K562 (cell line): ENCODE data around the gene ERFL. TPM values are rescaled to one million over a fixed set of nuclear protein-coding genes. Genes with fewer than 3 reads are reported as not detected.
A peak's percentile ranks its signal among the peaks of the same experiment; 100 is the strongest.

Experiments used
- CC2D1A ChIP-seq: fragments of 450-650 bp; IDR thresholded peaks from 2 replicates; pipeline ENCODE4 v1.6.1; 2017; ENCODE audit warnings: mild to moderate bottlenecking
- CEBPG ChIP-seq, 3 experiments: fragments of 200-800 bp in 1 of 3; sonication (Bioruptor generic) in 1 of 3; sonication (generic) in 1 of 3; formaldehyde crosslinking in 1 of 3; IDR thresholded peaks in 2 of 3; conservative IDR thresholded peaks in 1 of 3; 2 replicates each; pipeline versions ENCODE4 v1.6.1 to v1.8.0; 2016 to 2022; ENCODE audit warnings: missing compliant biosample characterization in 2 of 3, missing genetic modification characterization in 2 of 3, mild to moderate bottlenecking in 1 of 3, missing genetic modification reagents in 1 of 3
- CHD1 ChIP-seq: fragments of 200-600 bp; sonication (generic); IDR thresholded peaks from one replicate; pipeline ENCODE4 v1.6.1; 2012; ENCODE audit warnings: mild to moderate bottlenecking, moderate library complexity, low read length, inconsistent platforms
- DPF2 ChIP-seq: fragments of 450-650 bp; IDR thresholded peaks from 2 replicates; pipeline ENCODE4 v1.6.1; 2016
- E2F4 ChIP-seq: sonication (generic); formaldehyde crosslinking; IDR thresholded peaks from 2 replicates; pipeline ENCODE4 v1.8.0; 2022; ENCODE audit warnings: mild to moderate bottlenecking, low read depth, missing genetic modification reagents
- EP400 ChIP-seq: fragments of 450-650 bp; IDR thresholded peaks from 2 replicates; pipeline ENCODE4 v1.6.1; 2017; ENCODE audit warnings: antibody characterized with exemption, mild to moderate bottlenecking, moderate library complexity
- ESRRA ChIP-seq: fragments of 450-650 bp; IDR thresholded peaks from 2 replicates; pipeline ENCODE4 v1.6.1; 2014; ENCODE audit warnings: low read depth, mild to moderate bottlenecking, moderate library complexity, borderline replicate concordance
- FOXM1 ChIP-seq, 2 experiments: fragments of 450-650 bp in 1 of 2; sonication (generic) in 1 of 2; formaldehyde crosslinking in 1 of 2; IDR thresholded peaks; 2 replicates each; pipeline versions ENCODE4 v1.6.1 to v1.9.0; 2017 to 2022; ENCODE audit warnings: low read depth in 2 of 2, mild to moderate bottlenecking in 2 of 2, missing genetic modification reagents in 1 of 2, moderate library complexity in 1 of 2
- IRF2 ChIP-seq: sonication (generic); formaldehyde crosslinking; IDR thresholded peaks from 2 replicates; pipeline ENCODE4 v1.8.1; 2022; ENCODE audit warnings: mild to moderate bottlenecking, missing genetic modification reagents
- LARP7 ChIP-seq: fragments of 450-650 bp; IDR thresholded peaks from 2 replicates; pipeline ENCODE4 v1.6.1; 2016
- MCM2 ChIP-seq: fragments of 450-650 bp; IDR thresholded peaks from 2 replicates; pipeline ENCODE4 v1.6.1; 2017; ENCODE audit warnings: low read depth, mild to moderate bottlenecking
- MEF2A ChIP-seq: IDR thresholded peaks from 2 replicates; pipeline ENCODE4 v1.6.1; 2011; ENCODE audit warnings: low read depth, mild to moderate bottlenecking, low read length, moderate library complexity; ENCODE audit not compliant: control insufficient read depth
- MLLT1 ChIP-seq, 2 experiments: fragments of 450-650 bp; IDR thresholded peaks; 2 replicates each; pipeline ENCODE4 v1.6.1; 2016
- NFRKB ChIP-seq: fragments of 450-650 bp; IDR thresholded peaks from 2 replicates; pipeline ENCODE4 v1.6.1; 2016; ENCODE audit warnings: low read depth
- NR3C1 ChIP-seq: sonication (generic); formaldehyde crosslinking; IDR thresholded peaks from 2 replicates; pipeline ENCODE4 v1.8.1; 2022; ENCODE audit warnings: missing genetic modification reagents
- PCBP1 ChIP-seq: fragments of 200-400 bp; formaldehyde crosslinking; IDR thresholded peaks from 2 replicates; pipeline ENCODE4 v1.6.1; 2018; ENCODE audit warnings: mild to moderate bottlenecking, low read depth, low read length; ENCODE audit not compliant: poor library complexity, severe bottlenecking
- POLR3G ChIP-seq: IDR thresholded peaks from 2 replicates; pipeline ENCODE4 v1.6.1; 2011; ENCODE audit not compliant: insufficient read length, insufficient replicate concordance; ENCODE audit errors: extremely low read depth
- SNAPC5 ChIP-seq: fragments of 250-450 bp; sonication (Bioruptor Pico); IDR thresholded peaks from 2 replicates; pipeline ENCODE4 v1.8.0; 2021; ENCODE audit warnings: moderate library complexity, mild to moderate bottlenecking, inconsistent platforms
- SRSF3 ChIP-seq: fragments of 200-400 bp; formaldehyde crosslinking; IDR thresholded peaks from 2 replicates; pipeline ENCODE4 v1.6.1; 2016; ENCODE audit warnings: mild to moderate bottlenecking, low read length, moderate library complexity; ENCODE audit not compliant: insufficient read depth
- TCF15 ChIP-seq: fragments of 250-450 bp; sonication (Bioruptor Pico); IDR thresholded peaks from 2 replicates; pipeline ENCODE4 v1.8.0; 2022; ENCODE audit warnings: moderate library complexity, mild to moderate bottlenecking, inconsistent platforms
- ZBTB2 ChIP-seq: fragments of 450-650 bp; IDR thresholded peaks from 2 replicates; pipeline ENCODE4 v1.6.1; 2016; ENCODE audit warnings: antibody characterized with exemption
- ZNF12 ChIP-seq: sonication (generic); formaldehyde crosslinking; IDR thresholded peaks from 2 replicates; pipeline ENCODE4 v1.4.0; 2020; ENCODE audit warnings: mild to moderate bottlenecking, missing genetic modification reagents
- ZNF551 ChIP-seq: fragments of 250-450 bp; sonication (Bioruptor Pico); IDR thresholded peaks from 2 replicates; pipeline ENCODE4 v1.5.0; 2021; ENCODE audit warnings: mild to moderate bottlenecking, moderate library complexity
- polyA plus RNA-seq, 8 experiments: library from polyadenylated mRNA; depleted of rRNA in 4 of 8; stranded (reverse) in 5 of 8; unstranded in 3 of 8; fragments of >200 nt; fragmentation: Nextera tagmentation in 2 of 8; fragmentation: Illumina TruSeq in 1 of 8; extraction: Ambion mirVana in 2 of 8; extraction: Trizol in 1 of 8; gene quantifications; 2 replicates each; pipeline versions ENCODE4 v1.2.1 to v1.2.3, GENCODE V29; 2011 to 2014; ENCODE audit warnings: inconsistent platforms in 1 of 8, missing spikeins in 1 of 8
- total RNA-seq, 7 experiments: library from RNA; depleted of rRNA in 6 of 7; stranded (reverse); fragments of >200 nt in 6 of 7; fragmentation: Illumina TruSeq in 2 of 7; extraction: Trizol in 2 of 7; gene quantifications; 2 replicates each; pipeline versions ENCODE4 v1.2.1 to v1.2.3, GENCODE V29; 2011 to 2021; ENCODE audit warnings: low replicate concordance in 1 of 7

Gene ERFL
- total and polyA plus RNA-seq, 9 of the 15 experiments (the other 6 are each of a cell fraction or from before 2014, with no cell fraction given) = 0.07 to 0.75 (median 0.32) TPM; not detected in 4

GRCh38 chr19:41882568-41883462 is 45.4 kb downstream of the ERFL start, which contains the start of gene ARHGEF1 (continued):
- no peak for TF ChIP-seq TCF15 (CRISPR knock-in tag)
- 0 out of 2 replicates have a peak, but pooled peaks have one; percentile 29 for TF ChIP-seq NR3C1 (CRISPR knock-in tag)
- no peak for TF ChIP-seq CHD1
- TF ChIP-seq CC2D1A = no peak
- no peak for TF ChIP-seq FOXM1 (IDR thresholded peaks at IDR 0.05; ENCODE audit: low read depth)
- no peak for TF ChIP-seq FOXM1 (CRISPR knock-in tag; IDR thresholded peaks at IDR 0.05; ENCODE audit: low read depth)
- peak in 1 of 2 experiments; percentile 56; a peak in 1 of 4 replicates for TF ChIP-seq MLLT1 (IDR thresholded peaks at IDR 0.05)
- no peak for TF ChIP-seq MEF2A
- no peak for TF ChIP-seq MCM2
- TF ChIP-seq NFRKB = peak; percentile 36; the same call in 1 of the 2 replicates
- no peak for TF ChIP-seq SRSF3
- TF ChIP-seq LARP7 = peak; percentile 74; the same call in 1 of the 2 replicates
- TF ChIP-seq EP400 = no peak; the same call in 1 of the 2 replicates
- TF ChIP-seq IRF2 (CRISPR knock-in tag) = no peak
- TF ChIP-seq SNAPC5 (CRISPR knock-in tag) = no peak
- no peak; the same call in 1 of the 2 replicates for TF ChIP-seq ESRRA
- no peak for TF ChIP-seq POLR3G
- TF ChIP-seq ZNF12 (CRISPR knock-in tag) = no peak
- TF ChIP-seq DPF2 = 0 out of 2 replicates have a peak, but pooled peaks have one; percentile 33
- TF ChIP-seq PCBP1 = peak; percentile 55
- no peak for TF ChIP-seq CEBPG (CRISPR knock-in tag; IDR thresholded peaks at IDR 0.05)
- no peak for TF ChIP-seq CEBPG (tag; conservative IDR thresholded peaks at IDR 0.05 in 1 of 2, IDR thresholded peaks at IDR 0.05 in 1 of 2)
- TF ChIP-seq ZNF551 (CRISPR knock-in tag) = no peak
- TF ChIP-seq ZBTB2 = 0 out of 2 replicates have a peak, but pooled peaks have one; percentile 27
- TF ChIP-seq E2F4 (CRISPR knock-in tag) = no peak
